Retinal pigment epithelial cell (primary cell): Measurements from ENCODE around the gene TAPBPL.
"Not testable (repeated sequence)": the region's sequence is repeated elsewhere in the genome, so short reads cannot be mapped to it uniquely, and the experiment has no call there.

ENCODE experiments used
- DNase-seq: peaks from one replicate; pipeline ENCODE4 v3.0.0-alpha.2; 2010; ENCODE audit warnings: low read depth
- H3K4me3 ChIP-seq: 2 replicates; pipeline ENCODE4 v1.5.1; 2011; ENCODE audit warnings: mild to moderate bottlenecking, low read length, control low read depth, moderate library complexity
- TF ChIP-seq, protein P1 (sequence below): conservative IDR thresholded peaks from 2 replicates; pipeline ENCODE4 v1.5.1; 2011; ENCODE audit warnings: low read depth, low read length, control low read depth, inconsistent platforms

TAPBPL gene

DNA sequence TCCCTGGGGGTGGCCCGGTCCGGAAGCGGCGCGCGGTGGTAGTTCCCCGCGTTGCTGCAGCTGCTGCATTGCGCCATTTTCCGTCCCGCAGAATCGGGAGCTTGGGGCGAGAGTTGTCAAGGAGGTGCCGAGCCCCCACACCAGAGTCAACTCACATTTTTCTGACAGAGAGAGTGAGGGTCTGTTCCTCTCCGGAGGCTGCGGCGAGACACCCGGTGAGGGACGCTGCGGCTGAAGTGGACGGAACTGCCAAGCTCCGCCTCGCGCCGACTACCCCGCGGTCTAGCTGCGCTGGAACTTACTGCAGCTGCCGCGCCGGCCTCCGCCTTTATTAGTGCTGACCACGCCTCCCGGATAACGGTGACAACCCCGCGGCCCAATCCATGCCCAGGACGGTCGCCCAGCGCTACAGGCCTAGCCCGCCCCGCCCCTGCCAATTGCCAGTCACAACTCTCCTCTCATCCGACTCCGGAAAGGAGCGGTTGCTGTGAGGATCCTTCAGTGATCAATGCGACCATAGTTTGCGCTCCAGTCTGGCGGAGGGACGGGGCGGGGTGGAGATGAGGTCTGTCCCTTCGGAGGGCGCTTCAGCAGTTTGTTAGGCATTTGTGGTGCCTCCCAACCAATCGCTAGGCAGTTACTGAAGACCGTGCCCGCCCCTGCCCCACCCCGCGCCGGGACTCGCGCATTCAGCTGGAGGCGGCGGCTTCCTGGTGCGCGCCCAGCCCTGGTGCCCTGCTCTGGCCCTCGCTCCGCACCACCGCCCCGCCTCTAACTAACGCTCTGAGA is 18.7 kb downstream of the TAPBPL start, which contains the start of gene VAMP1:
VAMP1 (minus strand) TSS at position 303 of the 789 bp plus-strand sequence; CDS start at position 157, 146 bp downstream.
- peak; percentile 79 for DNase-seq
- TF ChIP-seq, protein P1, sequence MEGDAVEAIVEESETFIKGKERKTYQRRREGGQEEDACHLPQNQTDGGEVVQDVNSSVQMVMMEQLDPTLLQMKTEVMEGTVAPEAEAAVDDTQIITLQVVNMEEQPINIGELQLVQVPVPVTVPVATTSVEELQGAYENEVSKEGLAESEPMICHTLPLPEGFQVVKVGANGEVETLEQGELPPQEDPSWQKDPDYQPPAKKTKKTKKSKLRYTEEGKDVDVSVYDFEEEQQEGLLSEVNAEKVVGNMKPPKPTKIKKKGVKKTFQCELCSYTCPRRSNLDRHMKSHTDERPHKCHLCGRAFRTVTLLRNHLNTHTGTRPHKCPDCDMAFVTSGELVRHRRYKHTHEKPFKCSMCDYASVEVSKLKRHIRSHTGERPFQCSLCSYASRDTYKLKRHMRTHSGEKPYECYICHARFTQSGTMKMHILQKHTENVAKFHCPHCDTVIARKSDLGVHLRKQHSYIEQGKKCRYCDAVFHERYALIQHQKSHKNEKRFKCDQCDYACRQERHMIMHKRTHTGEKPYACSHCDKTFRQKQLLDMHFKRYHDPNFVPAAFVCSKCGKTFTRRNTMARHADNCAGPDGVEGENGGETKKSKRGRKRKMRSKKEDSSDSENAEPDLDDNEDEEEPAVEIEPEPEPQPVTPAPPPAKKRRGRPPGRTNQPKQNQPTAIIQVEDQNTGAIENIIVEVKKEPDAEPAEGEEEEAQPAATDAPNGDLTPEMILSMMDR, result no peak
- H3K4me3 ChIP-seq, result peak within 1 kb of the TSS; percentile 81

DNA sequence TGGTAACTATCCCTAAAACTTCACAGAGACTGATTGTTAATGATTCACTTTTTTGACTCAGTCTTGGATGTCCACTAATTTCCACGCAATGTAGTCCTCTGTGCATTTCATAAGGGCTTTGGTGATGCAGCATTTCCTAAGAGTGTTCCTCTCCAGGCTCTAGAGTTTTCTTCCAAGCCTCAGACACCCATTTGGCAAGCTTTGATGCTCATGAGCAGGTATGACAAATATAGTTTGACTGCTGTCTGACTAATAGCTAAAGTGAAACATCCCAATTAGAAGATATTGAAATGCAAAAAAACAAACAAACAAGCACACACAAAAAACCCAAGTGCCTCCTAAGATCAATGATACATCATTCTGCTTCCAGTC is 20.1 kb downstream of the TAPBPL start:
- H3K4me3 ChIP-seq, result no peak overlapping the region
- no peak for DNase-seq
- TF ChIP-seq, protein P1, result no peak

DNA sequence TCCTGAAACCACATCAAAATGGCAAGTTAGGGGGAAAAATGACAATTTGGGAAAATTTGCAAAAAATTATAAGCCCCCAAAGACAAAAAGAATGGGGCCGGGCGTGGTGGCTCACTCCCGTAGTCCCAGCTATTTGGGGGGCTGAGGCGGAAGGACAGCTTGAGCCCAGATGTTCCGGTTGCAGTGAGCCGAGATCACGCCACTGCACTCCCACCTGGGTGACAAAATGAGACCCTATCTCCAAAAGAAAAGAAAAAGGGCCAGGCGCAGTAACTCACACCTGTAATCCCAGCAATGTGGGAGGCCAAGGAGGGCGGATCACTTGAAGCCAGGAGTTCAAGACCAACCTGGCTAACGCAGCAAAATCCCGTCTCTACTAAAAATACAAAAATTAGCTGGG is 20.6 kb downstream of the TAPBPL start:
- DNase-seq, result no peak
- H3K4me3 ChIP-seq, result no peak overlapping the region
- TF ChIP-seq, protein P1, result no peak

DNA sequence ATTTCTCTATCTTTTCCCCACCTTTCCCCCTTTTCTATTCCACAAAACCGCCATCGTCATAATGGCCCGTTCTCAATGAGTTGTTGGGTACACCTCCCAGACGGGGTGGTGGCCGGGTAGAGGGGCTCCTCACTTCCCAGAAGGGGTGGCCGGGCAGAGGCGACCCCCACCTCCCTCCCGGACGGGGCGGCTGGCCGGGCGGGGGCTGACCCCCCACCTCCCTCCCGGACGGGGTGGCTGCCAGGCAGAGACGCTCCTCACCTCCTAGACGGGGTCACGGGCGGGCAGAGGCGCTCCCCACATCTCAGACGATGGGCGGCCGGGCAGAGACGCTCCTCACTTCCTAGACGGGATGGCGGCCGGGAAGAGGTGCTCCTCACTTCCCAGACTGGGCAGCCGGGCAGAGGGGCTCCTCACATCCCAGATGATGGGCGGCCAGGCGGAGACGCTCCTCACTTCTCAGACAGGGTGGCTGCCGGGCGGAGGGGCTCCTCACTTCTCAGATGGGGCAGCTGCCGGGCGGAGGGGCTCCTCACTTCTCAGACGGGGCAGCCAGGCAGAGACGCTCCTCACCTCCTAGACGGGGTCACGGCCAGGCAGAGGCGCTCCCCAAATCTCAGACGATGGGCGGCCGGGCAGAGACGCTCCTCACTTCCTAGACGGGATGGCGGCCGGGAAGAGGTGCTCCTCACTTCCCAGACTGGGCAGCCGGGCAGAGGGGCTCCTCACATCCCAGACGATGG is 23.6 kb downstream of the TAPBPL start:
- not testable (repeated sequence) for DNase-seq, H3K4me3 ChIP-seq

DNA sequence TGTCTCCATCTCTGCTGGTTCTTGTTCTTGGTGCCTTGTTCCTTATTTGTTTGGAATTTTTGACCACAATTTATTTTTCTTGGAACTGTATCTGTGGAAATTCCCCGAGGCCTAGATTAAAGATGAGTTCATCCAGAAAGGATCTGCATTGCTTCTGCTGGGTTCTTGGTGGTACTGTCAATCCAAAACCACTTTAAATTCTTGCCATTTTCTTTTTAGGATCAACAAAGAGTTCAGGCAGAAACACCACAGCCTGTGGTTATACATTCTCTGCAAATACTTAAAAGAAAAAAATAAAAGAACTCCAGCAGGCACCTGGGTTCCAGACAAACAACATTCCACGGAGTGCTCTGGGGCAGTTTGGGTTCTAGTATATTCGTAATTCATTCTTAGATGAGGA is 24.6 kb downstream of the TAPBPL start:
- no peak overlapping the region for H3K4me3 ChIP-seq
- no peak for DNase-seq
- TF ChIP-seq, protein P1, result no peak

DNA sequence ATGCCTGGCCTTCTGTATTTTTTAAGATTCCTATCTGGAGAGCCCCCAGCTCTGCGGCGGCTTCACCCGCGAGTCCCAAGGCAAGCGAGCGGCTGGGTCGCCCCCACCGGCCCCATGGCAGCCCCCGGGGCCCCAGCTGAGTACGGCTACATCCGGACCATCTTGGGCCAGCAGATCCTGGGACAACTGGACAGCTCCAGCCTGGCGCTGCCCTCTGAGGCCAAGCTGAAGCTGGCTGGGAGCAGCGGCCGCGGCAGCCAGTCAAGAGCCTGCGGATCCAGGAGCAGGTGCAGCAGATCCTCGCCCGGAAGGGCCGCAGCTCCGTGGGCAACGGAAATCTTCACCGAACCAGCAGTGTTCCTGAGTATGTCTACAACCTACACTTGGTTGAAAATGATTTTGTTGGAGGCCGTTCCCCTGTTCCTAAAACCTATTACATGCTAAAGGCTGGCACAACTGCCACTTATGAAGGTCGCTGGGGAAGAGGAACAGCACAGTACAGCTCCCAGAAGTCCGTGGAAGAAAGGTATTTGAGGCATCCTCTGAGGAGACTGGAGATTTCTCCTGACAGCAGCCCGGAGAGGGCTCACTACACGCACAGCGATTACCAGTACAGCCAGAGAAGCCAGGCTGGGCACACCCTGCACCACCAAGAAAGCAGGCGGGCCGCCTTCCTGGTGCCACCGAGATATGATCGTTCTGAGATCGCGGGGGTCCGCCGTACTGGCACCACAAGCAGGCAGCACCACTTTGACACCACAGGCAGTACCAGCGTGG is 25.9 kb downstream of the TAPBPL start:
- H3K4me3 ChIP-seq, DNase-seq: not testable (repeated sequence)

DNA sequence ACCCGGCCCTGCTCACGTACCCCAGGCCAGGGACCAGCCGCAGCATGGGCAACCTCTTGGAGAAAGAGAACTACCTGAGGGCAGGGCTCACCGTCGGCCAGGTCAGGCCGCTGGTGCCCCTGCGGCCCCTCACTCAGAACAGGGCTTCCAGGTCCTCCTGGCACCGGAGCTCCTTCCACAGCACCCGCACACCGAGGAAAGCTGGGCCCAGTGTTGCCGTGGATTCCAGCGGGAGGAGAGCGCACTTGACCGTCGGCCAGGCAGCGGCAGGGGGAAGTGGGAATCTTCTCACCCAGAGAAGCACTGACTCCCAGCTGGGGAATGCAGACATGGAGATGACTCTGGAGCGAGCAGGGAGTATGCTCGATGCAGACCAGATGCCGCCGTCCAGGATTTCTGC is 26.6 kb downstream of the TAPBPL start:
- DNase-seq, result no peak
- no peak overlapping the region for H3K4me3 ChIP-seq
- TF ChIP-seq, protein P1, result no peak
